Panc1 (cell line): ENCODE measurements around the gene CCND3. TPM values are rescaled to one million over a fixed set of nuclear protein-coding genes. Genes with fewer than 3 reads are reported as not detected.

Experiments used
- ATAC-seq: fragments of 200-7000 bp; cut with Tn5 transposase; 2 replicates; pipeline ENCODE4 v1.9.1; 2020; ENCODE audit warnings: mild to moderate bottlenecking, moderate library complexity
- BruUV-seq: library from RNA; stranded (reverse); fragments of 400-500 nt; replicated peaks from 2 replicates; lab custom pipeline; 2021; lab: Mats Ljungman, UMichigan
- CTCF ChIA-PET: fragments of 300-600 bp; sonication (Branson Sonifier 250); formaldehyde crosslinking; loops from one replicate; lab custom pipeline; 2022; ENCODE audit warnings: antibody characterized with exemption; lab: Charles Lee
- POLR2A ChIA-PET: fragments of 300-600 bp; sonication (Branson Sonifier 250); formaldehyde crosslinking; loops from one replicate; lab custom pipeline; 2022; ENCODE audit warnings: antibody characterized with exemption; lab: Charles Lee
- DNase-seq: peaks from one replicate; pipeline ENCODE4 v3.0.0-alpha.2; 2010; ENCODE audit warnings: low read depth, low spot score
- H3K27ac ChIP-seq: 2 replicates; pipeline ENCODE4 v1.5.1; 2011; ENCODE audit warnings: mild to moderate bottlenecking, low read length, inconsistent platforms
- H3K27me3 ChIP-seq: fragments of 200-500 bp; sonication (Bioruptor generic); 2 replicates; pipeline ENCODE4 v1.6.0; 2014; ENCODE audit warnings: low read length, inconsistent platforms; ENCODE audit not compliant: control insufficient read depth, insufficient read depth
- H3K36me3 ChIP-seq: fragments of 200-500 bp; sonication (Bioruptor generic); 2 replicates; pipeline ENCODE4 v1.5.1; 2014; ENCODE audit warnings: inconsistent platforms, mild to moderate bottlenecking, low read length, moderate library complexity; ENCODE audit not compliant: control insufficient read depth, insufficient read depth
- H3K4me1 ChIP-seq: 2 replicates; pipeline ENCODE4 v1.5.1; 2011; ENCODE audit warnings: inconsistent platforms, mild to moderate bottlenecking, low read length, moderate library complexity; ENCODE audit not compliant: control insufficient read depth, insufficient read depth
- H3K4me3 ChIP-seq, 2 experiments: 2 replicates each; pipeline ENCODE4 v1.5.1; 2011 to 2012; ENCODE audit warnings: low read depth in 2 of 2, low read length in 2 of 2, mild to moderate bottlenecking in 2 of 2, inconsistent platforms in 1 of 2, moderate library complexity in 1 of 2
- H3K9me3 ChIP-seq: fragments of 200-500 bp; sonication (Bioruptor generic); 2 replicates; pipeline ENCODE4 v1.5.1; 2014; ENCODE audit warnings: low read depth, mild to moderate bottlenecking, inconsistent platforms, low read length, moderate library complexity; ENCODE audit not compliant: control insufficient read depth, insufficient read depth
- CTCF ChIP-seq: fragments of 450-650 bp; IDR thresholded peaks from 2 replicates; pipeline ENCODE4 v1.5.1; 2017; ENCODE audit warnings: mild to moderate bottlenecking
- POLR2AphosphoS5 ChIP-seq: IDR thresholded peaks from 2 replicates; pipeline ENCODE4 v1.6.1; 2012; ENCODE audit warnings: mild to moderate bottlenecking, low read depth, low read length, moderate library complexity
- REST ChIP-seq, 2 experiments: IDR thresholded peaks; 2 replicates each; pipeline ENCODE4 v1.6.1; 2011 to 2012; ENCODE audit warnings: low read depth in 2 of 2, control low read depth in 1 of 2, low read length in 1 of 2, mild to moderate bottlenecking in 1 of 2, moderate library complexity in 1 of 2; ENCODE audit not compliant: insufficient read depth in 1 of 2
- SIN3A ChIP-seq: IDR thresholded peaks from 2 replicates; pipeline ENCODE4 v1.6.1; 2012; ENCODE audit warnings: low read depth, mild to moderate bottlenecking, low read length, moderate library complexity, borderline replicate concordance; ENCODE audit not compliant: insufficient read depth
- TCF7L2 ChIP-seq: IDR thresholded peaks from 2 replicates; pipeline ENCODE4 v1.6.1; 2011; ENCODE audit warnings: mild to moderate bottlenecking, low read depth, low read length, inconsistent platforms
- in situ Hi-C: cut with HindIII; loops from 2 replicates; pipeline ENCODE4 v1.10.0; 2016; ENCODE audit warnings: low sequenced_read_pairs, low pct_unique_long_range_greater_than_20kb
- intact Hi-C: fragments of 100-400 bp; cut with micrococcal nuclease; formaldehyde crosslinking; loops from one replicate; pipeline ENCODE4 v1.10.0; 2022; ENCODE audit not compliant: unreplicated experiment
- total RNA-seq: library from RNA; stranded (reverse); gene quantifications from one replicate; pipeline ENCODE4 v1.2.1, GENCODE V29; 2021; ENCODE audit not compliant: unreplicated experiment

The CCND3 gene
- total RNA-seq, 1 experiment from 2014 or later: 36.8 TPM

DNA sequence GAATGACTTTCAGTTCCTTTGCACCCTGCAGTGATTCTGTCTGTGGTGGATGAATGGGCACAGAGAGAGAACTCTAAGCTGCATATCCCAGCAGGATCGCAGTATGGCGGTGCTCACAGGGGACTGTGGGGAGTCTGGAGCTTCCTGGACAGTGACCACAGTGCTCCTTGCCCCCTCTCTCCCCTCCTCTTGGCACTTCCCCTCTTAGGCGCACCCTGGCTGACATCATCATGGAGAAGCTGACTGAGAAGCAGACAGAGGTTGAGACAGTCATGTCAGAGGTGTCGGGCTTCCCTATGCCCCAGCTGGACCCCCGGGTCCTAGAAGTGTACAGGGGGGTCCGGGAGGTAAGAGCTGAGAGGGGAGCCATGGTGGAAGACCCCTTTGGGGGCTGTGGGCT is 11.7 kb downstream of the CCND3 start:
- intact Hi-C loops: no loop called here
- H3K27me3 ChIP-seq: no peaks in the 10 kb centered on the region
- peaks cover 7% of the 10 kb centered on the region for H3K4me1 ChIP-seq
- in situ Hi-C loops: no loop called here
- no peak overlapping the region for H3K4me3 ChIP-seq
- ChIA-PET CTCF (interaction anchor here (1.3 kb wide), 1 partner anchor 9 kb away, joined by 4 read pairs; the partner anchor contains the start of genes BYSL and MED20), POLR2A (no interaction called here)
- DNase-seq (no peak), ATAC-seq (no peak)
- no TSS peak for BruUV-seq
- H3K27ac ChIP-seq: no peak overlapping the region
- no peaks in the 10 kb centered on the region for H3K9me3 ChIP-seq
- TF ChIP-seq SIN3A: no peak
- no peak for TF ChIP-seq REST (IDR thresholded peaks at IDR 0.05; ENCODE audit: insufficient read depth in 1 of 2, low read depth in 2 of 2, low read length in 1 of 2)
- TF ChIP-seq TCF7L2: no peak
- no peak for TF ChIP-seq CTCF
- no peak for TF ChIP-seq POLR2AphosphoS5
- H3K36me3 ChIP-seq: peaks cover 28% of the 10 kb centered on the region

- peaks cover 7% of the 10 kb centered on the region; the same call in 1 of the 2 replicates for H3K4me1 ChIP-seq
- in situ Hi-C loops (no loop called here), intact Hi-C loops (no loop called here)
- no peak for TF ChIP-seq REST (IDR thresholded peaks at IDR 0.05; ENCODE audit: insufficient read depth in 1 of 2, low read depth in 2 of 2, low read length in 1 of 2)
- TF ChIP-seq CTCF: no peak
- no peak for TF ChIP-seq POLR2AphosphoS5
- no peak for TF ChIP-seq SIN3A
- TF ChIP-seq TCF7L2: no peak
- CTCF ChIA-PET: interaction anchor here (0.7 kb wide), 1 partner anchor 142 kb away, joined by 4 read pairs; no protein-coding TSS in a partner anchor
- H3K9me3 ChIP-seq: no peaks in the 10 kb centered on the region
- no TSS peak for BruUV-seq
- ATAC-seq (no peak), DNase-seq (no peak)
- no peak overlapping the region for H3K27ac ChIP-seq
- H3K4me3 ChIP-seq: no peak overlapping the region
- no peaks in the 10 kb centered on the region for H3K27me3 ChIP-seq
- peaks cover 22% of the 10 kb centered on the region for H3K36me3 ChIP-seq
- POLR2A ChIA-PET: interaction anchor here (0.6 kb wide), 1 partner anchor 278 kb away, joined by 7 read pairs; no protein-coding TSS in a partner anchor
Measured at GRCh38 chr6:41927253-41927652, 14.4 kb downstream of the CCND3 start.
